Stimulated activated CD8-positive, alpha-beta memory T cell treated with anti-CD3 and anti-CD28 coated beads, Interleukin-15, amount 100 ng/mL, for 1 hour (primary cell): ENCODE results near the gene UBE2B.
"Not testable (repeated sequence)": the region's sequence is repeated elsewhere in the genome, so short reads cannot be mapped to it uniquely, and the experiment has no call there.

Experiments used
- DNase-seq: peaks from one replicate; pipeline ENCODE4 v3.0.0-alpha.2; 2020; ENCODE audit warnings: low read depth

UBE2B gene

DNA sequence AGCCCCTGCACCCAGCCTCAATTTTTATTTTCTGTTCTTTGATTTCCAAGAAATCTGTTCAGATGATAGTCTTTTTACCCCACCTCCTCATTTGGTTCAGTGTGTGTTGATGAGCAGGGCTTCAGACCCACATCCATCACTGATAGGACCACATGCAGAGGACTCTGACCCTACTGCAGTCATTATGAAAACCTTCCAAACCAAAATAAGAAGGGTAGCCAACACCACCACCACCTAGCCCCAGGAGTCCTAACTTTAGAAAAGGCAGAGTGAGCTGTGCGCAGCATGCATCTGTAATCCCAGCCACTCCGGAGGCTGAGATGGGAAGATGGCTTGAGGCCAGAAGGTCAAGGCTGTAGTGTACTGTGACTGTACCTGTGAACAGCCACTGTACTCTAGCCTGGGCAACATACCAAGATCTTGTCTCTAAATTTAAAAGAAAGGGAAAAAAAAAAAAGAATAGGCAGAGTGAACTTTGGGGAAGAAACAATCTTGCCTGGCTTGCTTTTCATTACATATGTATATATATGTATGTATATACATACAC lies 27.3 kb downstream of the UBE2B start:
- no peak for DNase-seq

GRCh38 chr5:134403951-134404350 lies 32.6 kb downstream of the UBE2B start:
- no peak for DNase-seq

- no peak for DNase-seq
Measured at GRCh38 chr5:134406390-134406789, 35.0 kb downstream of the UBE2B start.

DNA sequence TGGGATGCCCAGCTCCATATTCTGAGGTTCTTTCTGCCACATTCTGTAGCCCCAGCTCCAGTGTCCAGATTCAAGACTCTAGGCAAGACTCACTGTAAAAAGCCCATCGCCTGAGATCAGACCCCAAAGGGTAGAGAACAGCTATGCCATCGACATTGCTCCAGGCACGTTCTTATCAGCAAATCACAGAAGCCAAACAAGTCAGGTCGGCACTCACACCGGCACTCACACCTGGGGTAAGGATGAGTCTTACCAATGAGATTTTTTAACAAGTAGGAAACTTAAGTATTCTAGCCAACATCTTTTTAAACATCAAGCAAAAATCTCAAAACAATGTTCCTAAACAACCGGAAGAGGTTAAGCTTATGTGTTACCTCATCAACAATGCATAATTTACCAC lies 38.0 kb downstream of the UBE2B start:
- no peak for DNase-seq

GRCh38 chr5:134410822-134411221 lies 39.5 kb downstream of the UBE2B start:
- DNase-seq = no peak

DNA sequence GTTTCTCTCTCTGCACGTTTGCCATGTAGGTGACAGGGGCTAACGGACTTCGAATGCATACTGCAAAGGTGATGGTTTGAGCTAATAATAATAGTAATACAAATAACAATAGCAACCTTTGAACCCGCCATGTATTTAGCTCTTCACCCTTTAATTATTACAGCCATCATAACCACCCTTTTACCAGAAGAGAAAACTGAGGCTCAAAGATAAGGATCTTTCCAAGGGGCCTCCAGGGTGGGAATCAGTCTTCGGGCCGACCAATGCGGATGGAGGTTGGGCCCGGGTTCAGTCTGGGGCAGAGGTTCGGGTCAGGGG lies 39.8 kb downstream of the UBE2B start:
- no peak for DNase-seq

DNA sequence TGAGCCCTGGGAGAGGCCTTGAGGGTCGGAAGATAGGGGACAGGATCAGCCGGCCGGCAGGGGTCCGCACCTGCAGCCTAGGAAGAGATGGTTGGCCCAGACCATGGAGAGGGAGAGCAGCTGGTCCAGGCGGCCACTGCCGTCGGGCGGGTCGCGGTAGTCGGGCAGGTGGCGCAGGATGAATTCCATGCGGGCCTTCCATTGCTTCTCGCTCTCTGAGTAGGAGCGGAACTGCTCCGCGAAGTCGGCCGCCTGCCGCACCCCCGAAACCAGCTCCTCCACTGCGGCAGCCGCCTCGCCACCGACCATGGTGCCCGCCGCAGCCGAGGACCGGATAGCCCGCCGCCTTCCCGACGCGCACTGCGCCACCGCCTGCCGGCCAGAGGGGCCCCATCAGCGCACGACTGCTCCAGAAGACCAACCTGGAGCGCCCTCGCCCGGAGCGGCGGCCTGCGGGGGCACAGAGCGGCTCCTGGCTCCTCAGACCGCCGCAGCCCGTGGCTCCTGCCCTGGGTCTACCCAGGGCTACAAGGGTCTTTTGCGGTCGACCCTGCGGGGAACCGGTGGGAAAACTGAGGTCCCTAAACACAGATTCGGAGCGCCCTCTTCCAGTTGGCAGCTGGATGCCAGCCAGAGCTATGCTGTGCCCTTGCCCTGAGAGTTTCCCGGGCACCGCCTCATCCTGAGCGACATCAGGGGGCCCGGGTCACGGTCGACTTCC lies 40.3 kb downstream of the UBE2B start, which contains the start of gene CDKN2AIPNL:
Gene CDKN2AIPNL (minus strand): TSS at position 336 of the 721 bp plus-strand sequence. CDS start 27 bp downstream, at position 309.
- peak; percentile 77 for DNase-seq

GRCh38 chr5:134413046-134413445 lies 41.7 kb downstream of the UBE2B start:
- DNase-seq = no peak

GRCh38 chr5:134417707-134418106 lies 46.3 kb downstream of the UBE2B start:
- no peak for DNase-seq

DNA sequence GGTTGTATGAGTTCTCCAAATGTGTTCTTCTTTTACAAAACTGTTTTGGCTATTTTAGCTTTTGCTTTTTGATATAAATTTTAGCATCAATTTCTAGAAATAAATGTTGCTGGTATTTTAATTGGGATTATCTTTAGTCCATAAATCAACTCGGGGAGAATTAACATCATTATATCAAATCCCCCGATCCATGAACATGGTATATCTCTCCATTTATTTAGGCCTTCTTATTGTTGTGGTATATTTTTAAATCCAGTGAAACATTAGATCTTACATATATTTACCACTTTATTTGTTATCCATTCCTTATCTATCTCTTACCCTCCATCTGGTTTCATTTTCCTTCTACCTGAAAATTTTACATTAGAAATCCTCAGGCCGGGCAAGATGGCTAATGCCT lies 47.6 kb downstream of the UBE2B start:
- no peak for DNase-seq

DNA sequence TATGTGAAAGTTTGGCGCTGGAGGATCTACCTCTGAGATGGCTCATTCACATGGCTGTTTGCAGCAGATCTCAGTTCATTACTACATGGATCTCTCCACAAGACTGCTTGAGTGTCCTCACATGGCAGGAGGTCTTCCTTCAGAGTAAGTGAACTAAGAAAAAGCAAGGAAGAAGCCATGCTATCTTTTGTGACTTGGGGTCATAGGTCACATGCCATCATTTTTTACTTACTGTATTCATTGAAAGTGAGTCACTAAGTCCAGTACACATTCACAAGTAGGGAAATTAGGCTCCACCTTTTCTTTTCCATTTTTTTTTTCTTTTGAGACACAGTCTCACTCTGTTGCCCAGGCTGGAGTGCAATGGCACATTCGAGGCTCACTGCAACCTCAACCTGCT lies 49.0 kb downstream of the UBE2B start:
- DNase-seq = no peak

- not testable (repeated sequence) for DNase-seq
Measured at GRCh38 chr5:134421038-134421437, 49.7 kb downstream of the UBE2B start.

DNA sequence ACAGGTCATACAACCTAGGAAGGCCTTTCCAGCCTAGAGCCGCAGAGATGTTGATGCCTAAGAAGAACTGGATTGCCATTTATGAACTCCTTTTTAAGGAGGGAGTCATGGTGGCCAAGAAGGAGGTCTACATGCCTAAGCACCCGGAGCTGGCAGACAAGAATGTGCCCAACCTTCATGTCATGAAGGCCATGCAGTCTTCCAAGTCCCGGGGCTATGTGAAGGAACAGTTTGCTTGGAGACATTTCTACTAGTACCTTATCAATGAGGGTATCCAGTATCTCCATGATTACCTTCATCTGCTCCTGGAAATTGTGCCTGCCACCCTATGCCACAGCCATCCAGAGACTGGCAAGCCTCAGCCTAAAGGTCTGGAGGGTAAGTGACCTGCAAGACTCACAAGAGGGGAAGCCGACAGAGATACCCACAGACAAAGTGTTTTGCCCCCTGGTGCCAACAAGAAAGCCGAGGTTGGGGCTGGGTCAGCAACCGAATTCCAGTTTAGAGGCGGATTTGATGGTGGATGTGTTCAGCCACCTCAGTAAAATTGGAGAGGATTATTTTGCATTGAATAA lies 51.5 kb downstream of the UBE2B start:
- no peak for DNase-seq

DNA sequence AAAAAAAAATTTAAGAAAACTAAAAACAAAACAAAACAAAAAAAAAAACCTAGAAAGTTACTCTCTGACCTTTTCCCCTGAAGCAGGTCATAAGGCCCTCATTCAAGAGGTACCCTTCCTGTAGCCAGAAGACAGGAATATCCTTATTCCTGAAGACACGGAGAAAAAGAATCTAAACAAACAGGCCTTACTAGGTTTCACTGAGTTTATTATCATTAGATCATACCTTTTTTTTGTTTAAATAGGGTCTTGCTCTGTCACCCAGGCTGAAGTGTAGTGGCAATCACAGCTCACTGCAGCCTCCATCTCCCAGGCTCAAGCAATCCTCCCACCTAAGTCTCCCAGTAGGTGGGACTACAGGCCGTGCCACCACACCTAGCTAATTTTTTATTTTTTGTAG lies 52.0 kb downstream of the UBE2B start:
- no peak for DNase-seq

- no peak for DNase-seq
Measured at GRCh38 chr5:134426361-134426760, 55.0 kb downstream of the UBE2B start.

DNA sequence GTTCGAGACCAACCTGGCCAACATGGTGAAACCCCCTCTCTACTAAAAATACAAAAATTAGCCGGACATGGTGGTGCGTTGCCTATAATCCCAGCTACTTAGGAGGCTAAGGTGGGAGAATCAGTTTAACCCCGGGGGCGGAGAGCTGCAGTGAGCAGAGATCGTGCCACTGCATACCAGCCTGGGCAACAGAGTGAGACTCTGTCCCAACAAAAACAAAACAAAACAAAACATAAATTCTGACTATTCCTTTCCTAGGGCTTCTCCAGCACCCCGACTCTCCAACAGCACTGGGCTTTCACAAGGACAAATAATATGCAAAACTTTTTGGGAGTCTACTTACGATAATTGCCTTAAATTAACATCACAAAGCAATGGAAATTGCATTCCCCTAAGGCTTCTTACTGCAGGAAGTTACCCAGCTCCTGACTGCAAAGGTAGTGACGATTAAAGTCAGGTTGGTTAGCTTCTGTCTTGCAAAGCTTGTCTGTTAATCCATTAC lies 56.2 kb downstream of the UBE2B start:
- DNase-seq = no peak

- DNase-seq = no peak
Measured at GRCh38 chr5:134430001-134430569, 58.7 kb downstream of the UBE2B start.

DNA sequence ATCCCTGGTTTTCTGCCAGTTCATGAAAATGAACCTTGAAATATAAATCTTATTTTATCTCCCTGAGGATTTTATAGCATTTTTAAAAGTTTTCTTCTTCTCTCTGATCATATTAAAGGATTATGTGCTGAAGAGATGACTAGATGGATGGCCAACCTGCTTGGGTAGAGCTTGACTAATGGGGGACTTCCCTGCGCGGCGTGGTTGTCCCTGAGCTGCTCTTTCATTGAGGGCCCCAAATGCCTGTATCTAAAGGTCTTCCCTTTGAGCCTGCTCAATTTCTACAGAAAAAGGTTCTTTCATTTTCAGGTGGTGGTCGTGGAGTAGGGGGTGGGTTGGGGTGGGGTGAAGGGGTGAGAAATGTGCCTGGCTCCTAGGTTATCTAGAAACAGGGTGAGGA lies 60.8 kb downstream of the UBE2B start:
- no peak for DNase-seq

- DNase-seq = no peak
Measured at GRCh38 chr5:134432677-134433359, 61.4 kb downstream of the UBE2B start.

- no peak for DNase-seq
Measured at GRCh38 chr5:134435560-134435959, 64.2 kb downstream of the UBE2B start.

GRCh38 chr5:134436523-134437339 lies 65.4 kb downstream of the UBE2B start:
- DNase-seq = peak; percentile 5

GRCh38 chr5:134437340-134437846 lies 66.0 kb downstream of the UBE2B start:
- no peak for DNase-seq
